K562 (cell line): ENCODE results near the gene MBP. TPM values are rescaled to one million over a fixed set of nuclear protein-coding genes. Genes with fewer than 3 reads are reported as not detected.

Source experiments
- ATAC-seq: fragments of 200-7000 bp; cut with Tn5 transposase; 3 replicates; pipeline ENCODE4 v1.9.1; 2020; ENCODE audit warnings: moderate library complexity
- BruUV-seq: library from RNA; stranded (reverse); fragments of 400-500 nt; replicated peaks from 2 replicates; lab custom pipeline; 2021; lab: Mats Ljungman, UMichigan
- CTCF ChIA-PET: fragments of 300-600 bp; formaldehyde crosslinking; extraction: SDS; loops from one replicate; lab custom pipeline; 2021; ENCODE audit warnings: low intra/inter-chr PET ratio; lab: Yijun Ruan, JAX
- POLR2A ChIA-PET: fragments of 300-600, 350-650 bp; sonication (Branson Sonifier 250); formaldehyde crosslinking; extraction: SDS; loops from one replicate; lab custom pipeline; 2021; ENCODE audit warnings: antibody characterized with exemption, inconsistent platforms; lab: Yijun Ruan, JAX
- DNase-seq, 4 experiments: peaks; one replicate each; pipeline versions ENCODE4 v3.0.0 to v3.0.0-alpha.2; 2011 to 2018; ENCODE audit warnings: low spot score in 3 of 4, mixed read lengths in 3 of 4; ENCODE audit errors: extremely low read depth in 1 of 4
- FAIRE-seq: peaks from 2 replicates; lab custom pipeline; 2011; peaks lifted over from hg19 to GRCh38; lab: Jason Lieb, UNC
- H2AFZ ChIP-seq: 2 replicates; pipeline ENCODE4 v1.6.0; 2011; ENCODE audit warnings: low read depth, low read length, control low read depth, inconsistent platforms
- H3K27ac ChIP-seq: fragments of 200-600 bp; 3 replicates; pipeline ENCODE4 v1.8.0; 2011; ENCODE audit warnings: low read depth, mild to moderate bottlenecking, control low read depth, inconsistent platforms, low read length, moderate library complexity, mixed read lengths; ENCODE audit errors: extremely low read depth
- H3K27me3 ChIP-seq, 2 experiments: fragments of 300-600 bp in 1 of 2; 2 replicates in 1 of 2; 3 replicates in 1 of 2; pipeline versions ENCODE4 v1.6.0 to v1.8.0; 2011; ENCODE audit warnings: inconsistent platforms in 2 of 2, low read length in 2 of 2, mild to moderate bottlenecking in 1 of 2, mixed read lengths in 1 of 2, moderate library complexity in 1 of 2; ENCODE audit not compliant: control insufficient read depth in 2 of 2, insufficient read depth in 2 of 2
- H3K36me3 ChIP-seq: fragments of 300-600 bp; 3 replicates; pipeline ENCODE4 v1.8.0; 2011; ENCODE audit warnings: mild to moderate bottlenecking, low read length, inconsistent platforms; ENCODE audit not compliant: control insufficient read depth, insufficient read depth
- H3K4me1 ChIP-seq, 2 experiments: fragments of 200-600 bp in 1 of 2; replicated peaks in 1 of 2; 2 replicates in 1 of 2; 3 replicates in 1 of 2; pipeline versions ENCODE4 v1.5.1 to v1.8.0; 2011; ENCODE audit warnings: inconsistent platforms in 2 of 2, low read length in 2 of 2, mild to moderate bottlenecking in 1 of 2, mixed read lengths in 1 of 2, moderate library complexity in 1 of 2; ENCODE audit not compliant: control insufficient read depth in 2 of 2, insufficient read depth in 2 of 2
- H3K4me2 ChIP-seq: 2 replicates; pipeline ENCODE4 v1.6.1; 2011; ENCODE audit warnings: low read length, control low read depth, inconsistent platforms, mixed read lengths; ENCODE audit not compliant: insufficient read depth
- H3K4me3 ChIP-seq: fragments of 200-600 bp; sonication (generic), shearing (Covaris generic); 2 replicates; pipeline ENCODE4 v1.5.1; 2016; ENCODE audit warnings: control low read depth, inconsistent platforms
- H3K79me2 ChIP-seq: fragments of 200-600 bp; 3 replicates; pipeline ENCODE4 v1.8.0; 2011; ENCODE audit warnings: low read length, inconsistent platforms; ENCODE audit not compliant: control insufficient read depth, insufficient read depth
- H3K9ac ChIP-seq, 2 experiments: 2 replicates each; pipeline versions ENCODE4 v1.6.0 to v1.6.1; 2011; ENCODE audit warnings: low read depth in 2 of 2, low read length in 2 of 2, control low read depth in 1 of 2, inconsistent platforms in 1 of 2, mild to moderate bottlenecking in 1 of 2, mixed read lengths in 1 of 2; ENCODE audit not compliant: insufficient read depth in 1 of 2
- H3K9me1 ChIP-seq: one replicate; pipeline ENCODE4 v1.6.0; 2011; ENCODE audit warnings: inconsistent platforms, mild to moderate bottlenecking, low read length, moderate library complexity; ENCODE audit not compliant: control insufficient read depth, insufficient read depth
- H3K9me3 ChIP-seq: replicated peaks from 2 replicates; pipeline ENCODE4 v1.5.1; 2011; ENCODE audit warnings: low read depth, low read length, inconsistent platforms; ENCODE audit not compliant: control insufficient read depth, insufficient read depth
- H4K20me1 ChIP-seq: replicated peaks from 2 replicates; pipeline ENCODE4 v1.6.1; 2011; ENCODE audit warnings: low read length, inconsistent platforms, mixed read lengths; ENCODE audit not compliant: control insufficient read depth, insufficient read depth
- BRD4 ChIP-seq: fragments of 200-600 bp; sonication (generic); IDR thresholded peaks from 2 replicates; pipeline ENCODE4 v1.6.1; 2017; ENCODE audit warnings: inconsistent platforms
- CREB5 ChIP-seq: fragments of 250-450 bp; sonication (Bioruptor Pico); IDR thresholded peaks from 2 replicates; pipeline ENCODE4 v1.5.0; 2020; ENCODE audit warnings: mild to moderate bottlenecking
- HMG20A ChIP-seq: fragments of 450-650 bp; formaldehyde crosslinking; conservative IDR thresholded peaks from 2 replicates; pipeline ENCODE4 v1.4.0; 2020; ENCODE audit warnings: mild to moderate bottlenecking, mixed read lengths
- ID3 ChIP-seq, 2 experiments: fragments of 250-450 bp in 1 of 2; fragments of 450-650 bp in 1 of 2; sonication (Bioruptor Pico) in 1 of 2; IDR thresholded peaks; 2 replicates each; pipeline versions ENCODE4 v1.6.1 to v1.8.0; 2016 to 2021; ENCODE audit warnings: mild to moderate bottlenecking in 2 of 2, moderate library complexity in 2 of 2, missing compliant biosample characterization in 1 of 2, missing genetic modification characterization in 1 of 2
- MECOM ChIP-seq: fragments of 250-450 bp; sonication (Bioruptor Pico); IDR thresholded peaks from 2 replicates; pipeline ENCODE4 v1.8.0; 2022; ENCODE audit warnings: inconsistent platforms
- NFE2L1 ChIP-seq: fragments of 450-650 bp; IDR thresholded peaks from 2 replicates; pipeline ENCODE4 v1.6.1; 2016; ENCODE audit warnings: missing genetic modification characterization, low read depth, mild to moderate bottlenecking, missing compliant biosample characterization, moderate library complexity, borderline replicate concordance
- PPARD ChIP-seq: fragments of 250-450 bp; sonication (Bioruptor Pico); IDR thresholded peaks from 2 replicates; pipeline ENCODE4 v1.8.0; 2022; ENCODE audit warnings: inconsistent platforms, mild to moderate bottlenecking, moderate library complexity
- SMARCE1 ChIP-seq: fragments of 450-650 bp; IDR thresholded peaks from 2 replicates; pipeline ENCODE4 v1.7.1; 2016; ENCODE audit warnings: mild to moderate bottlenecking
- SMC3 ChIP-seq: conservative IDR thresholded peaks from 2 replicates; pipeline ENCODE4 v1.6.1; 2011; ENCODE audit warnings: low read depth, low read length, improper control_type of control experiment; ENCODE audit not compliant: insufficient read depth
- SNAPC5 ChIP-seq: fragments of 250-450 bp; sonication (Bioruptor Pico); IDR thresholded peaks from 2 replicates; pipeline ENCODE4 v1.8.0; 2021; ENCODE audit warnings: moderate library complexity, mild to moderate bottlenecking, inconsistent platforms
- STAT6 ChIP-seq: sonication (generic); formaldehyde crosslinking; IDR thresholded peaks from 2 replicates; pipeline ENCODE4 v1.8.1; 2023; ENCODE audit warnings: mild to moderate bottlenecking, missing genetic modification reagents
- TAF9B ChIP-seq: fragments of 450-650 bp; IDR thresholded peaks from 2 replicates; pipeline ENCODE4 v1.6.1; 2018; ENCODE audit warnings: mild to moderate bottlenecking; ENCODE audit not compliant: partially characterized antibody
- ZBTB34 ChIP-seq: fragments of 250-450 bp; sonication (Bioruptor Pico); IDR thresholded peaks from 2 replicates; pipeline ENCODE4 v1.8.0; 2021; ENCODE audit warnings: mild to moderate bottlenecking, moderate library complexity
- ZNF431 ChIP-seq: sonication (generic); formaldehyde crosslinking; IDR thresholded peaks from 2 replicates; pipeline ENCODE4 v1.8.0; 2022; ENCODE audit warnings: mild to moderate bottlenecking, missing genetic modification reagents
- ZNF696 ChIP-seq: fragments of 250-450 bp; sonication (Bioruptor Pico); conservative IDR thresholded peaks from 2 replicates; pipeline ENCODE4 v1.4.0; 2020; ENCODE audit warnings: mild to moderate bottlenecking, moderate library complexity
- ZNF79 ChIP-seq: fragments of 250-450 bp; sonication (Bioruptor Pico); IDR thresholded peaks from 2 replicates; pipeline ENCODE4 v1.4.0; 2020; ENCODE audit warnings: low read depth, mild to moderate bottlenecking, moderate library complexity
- WGBS: fragments of 100-300 bp; shearing (Covaris generic); methylation state at CpG from one replicate; pipeline ENCODE4 v1.1.6; 2016; ENCODE audit warnings: low coverage, mixed read lengths; ENCODE audit not compliant: insufficient coverage; ENCODE audit errors: missing lambda C conversion rate; 5-methylcytosine and 5-hydroxymethylcytosine counted together
- in situ Hi-C: fragments of 300-500 bp; cut with MboI; formaldehyde crosslinking; loops from 4 replicates; pipeline ENCODE4 v1.15.0; 2018; ENCODE audit warnings: inconsistent platforms, mixed read lengths
- intact Hi-C: fragments of 100-400 bp; cut with micrococcal nuclease; formaldehyde crosslinking; loops from 2 replicates; pipeline ENCODE4 v1.14.2; 2022
- polyA plus RNA-seq, 8 experiments: library from polyadenylated mRNA; depleted of rRNA in 4 of 8; stranded (reverse) in 5 of 8; unstranded in 3 of 8; fragments of >200 nt; fragmentation: Nextera tagmentation in 2 of 8; fragmentation: Illumina TruSeq in 1 of 8; extraction: Ambion mirVana in 2 of 8; extraction: Trizol in 1 of 8; gene quantifications; 2 replicates each; pipeline versions ENCODE4 v1.2.1 to v1.2.3, GENCODE V29; 2011 to 2014; ENCODE audit warnings: inconsistent platforms in 1 of 8, missing spikeins in 1 of 8
- total RNA-seq, 7 experiments: library from RNA; depleted of rRNA in 6 of 7; stranded (reverse); fragments of >200 nt in 6 of 7; fragmentation: Illumina TruSeq in 2 of 7; extraction: Trizol in 2 of 7; gene quantifications; 2 replicates each; pipeline versions ENCODE4 v1.2.1 to v1.2.3, GENCODE V29; 2011 to 2021; ENCODE audit warnings: low replicate concordance in 1 of 7

The MBP gene
- total and polyA plus RNA-seq, 9 of the 15 experiments (the other 6 are each of a cell fraction or from before 2014, with no cell fraction given): 0.09 TPM; not detected in 8

GRCh38 chr18:77136871-77137665, 4.5 kb upstream of the MBP start:
- Histone ChIP-seq H4K20me1 (no peaks in the 10 kb centered on the region), H3K4me3 (no peak overlapping the region), H2AFZ (no peak overlapping the region), H3K27me3 (no peaks in the 10 kb centered on the region; a peak in 1 of 5 replicates), H3K9me3 (no peaks in the 10 kb centered on the region), H3K9me1 (no peaks in the 10 kb centered on the region), H3K4me1 (no peaks in the 10 kb centered on the region), H3K4me2 (no peak overlapping the region), H3K27ac (no peak overlapping the region), H3K79me2 (no peaks in the 10 kb centered on the region), H3K36me3 (no peaks in the 10 kb centered on the region), H3K9ac (no peak overlapping the region)
- in situ Hi-C loops (no loop called here), intact Hi-C loops (no loop called here)
- ChIA-PET POLR2A (interaction anchor here (0.9 kb wide), 1 partner anchor 53 kb away, joined by 3 read pairs; no protein-coding TSS in a partner anchor), CTCF (no interaction called here)
- no TSS peak for BruUV-seq
- FAIRE-seq (no peak), DNase-seq (no peak), ATAC-seq (no peak)
- 4% methylated on average over 9 of the region's 15 CpGs for WGBS
- no peak for TF ChIP-seq SMC3
- no peak for TF ChIP-seq NFE2L1 (tag)
- no peak for TF ChIP-seq ZNF79 (CRISPR knock-in tag)
- no peak for TF ChIP-seq MECOM (CRISPR knock-in tag)
- no peak for TF ChIP-seq SNAPC5
- TF ChIP-seq ID3 (CRISPR knock-in tag; IDR thresholded peaks at IDR 0.05): no peak
- no peak for TF ChIP-seq ID3 (tag; IDR thresholded peaks at IDR 0.05)
- no peak for TF ChIP-seq PPARD (CRISPR knock-in tag)
- TF ChIP-seq TAF9B: no peak
- TF ChIP-seq STAT6 (CRISPR knock-in tag): no peak
- no peak for TF ChIP-seq SMARCE1
- TF ChIP-seq ZNF431 (CRISPR knock-in tag): no peak
- no peak for TF ChIP-seq CREB5 (CRISPR knock-in tag)
- TF ChIP-seq BRD4: no peak
- TF ChIP-seq HMG20A (CRISPR knock-in tag): no peak
- no peak for TF ChIP-seq ZNF696 (CRISPR knock-in tag)
- no peak for TF ChIP-seq ZBTB34 (CRISPR knock-in tag)
